GM10266 (cell line): ENCODE measurements around the gene C19orf67.

Source experiments
- DNase-seq: peaks from one replicate; pipeline ENCODE4 v3.0.0; 2012; ENCODE audit errors: extremely low spot score
- TF ChIP-seq, protein P1 (sequence below): IDR thresholded peaks from 2 replicates; pipeline ENCODE4 v1.5.1; 2012; ENCODE audit warnings: mild to moderate bottlenecking, low read depth; ENCODE audit not compliant: control insufficient read depth, insufficient read depth; ENCODE audit errors: missing control alignments

Gene C19orf67

DNA sequence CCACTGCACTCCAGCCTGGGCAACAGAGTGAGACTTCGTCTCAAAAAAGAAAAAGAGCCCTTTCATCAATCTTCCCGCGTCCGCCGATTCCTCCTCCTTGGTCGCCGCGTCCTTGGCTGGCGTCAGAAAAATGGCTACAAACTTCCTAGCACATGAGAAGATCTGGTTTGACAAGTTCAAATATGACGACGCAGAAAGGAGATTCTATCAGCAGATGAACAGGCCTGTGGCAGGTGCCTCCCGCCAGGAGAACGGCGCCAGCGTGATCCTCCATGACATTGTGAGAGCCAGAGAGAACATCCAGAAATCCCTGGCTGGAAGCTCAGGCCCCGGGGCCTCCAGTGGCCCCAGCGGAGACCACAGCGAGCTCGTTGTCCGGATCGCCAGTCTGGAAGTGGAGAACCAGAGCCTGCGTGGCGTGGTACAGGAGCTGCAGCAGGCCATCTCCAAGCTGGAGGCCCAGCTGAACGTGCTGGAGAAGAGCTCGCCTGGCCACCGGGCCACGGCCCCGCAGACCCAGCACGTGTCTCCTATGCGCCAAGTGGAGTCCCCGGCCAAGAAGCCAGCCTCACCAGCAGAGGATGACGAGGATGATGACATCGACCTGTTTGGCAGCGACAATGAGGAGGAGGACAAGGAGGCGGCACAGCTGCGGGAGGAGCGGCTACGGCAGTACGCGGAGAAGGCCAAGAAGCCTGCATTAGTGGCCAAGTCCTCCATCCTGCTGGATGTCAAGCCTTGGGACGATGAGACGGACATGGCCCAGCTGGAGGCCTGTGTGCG is 15.1 kb downstream of the C19orf67 start:
- DNase-seq = no peak
- TF ChIP-seq, protein P1, sequence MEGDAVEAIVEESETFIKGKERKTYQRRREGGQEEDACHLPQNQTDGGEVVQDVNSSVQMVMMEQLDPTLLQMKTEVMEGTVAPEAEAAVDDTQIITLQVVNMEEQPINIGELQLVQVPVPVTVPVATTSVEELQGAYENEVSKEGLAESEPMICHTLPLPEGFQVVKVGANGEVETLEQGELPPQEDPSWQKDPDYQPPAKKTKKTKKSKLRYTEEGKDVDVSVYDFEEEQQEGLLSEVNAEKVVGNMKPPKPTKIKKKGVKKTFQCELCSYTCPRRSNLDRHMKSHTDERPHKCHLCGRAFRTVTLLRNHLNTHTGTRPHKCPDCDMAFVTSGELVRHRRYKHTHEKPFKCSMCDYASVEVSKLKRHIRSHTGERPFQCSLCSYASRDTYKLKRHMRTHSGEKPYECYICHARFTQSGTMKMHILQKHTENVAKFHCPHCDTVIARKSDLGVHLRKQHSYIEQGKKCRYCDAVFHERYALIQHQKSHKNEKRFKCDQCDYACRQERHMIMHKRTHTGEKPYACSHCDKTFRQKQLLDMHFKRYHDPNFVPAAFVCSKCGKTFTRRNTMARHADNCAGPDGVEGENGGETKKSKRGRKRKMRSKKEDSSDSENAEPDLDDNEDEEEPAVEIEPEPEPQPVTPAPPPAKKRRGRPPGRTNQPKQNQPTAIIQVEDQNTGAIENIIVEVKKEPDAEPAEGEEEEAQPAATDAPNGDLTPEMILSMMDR = no peak

DNA sequence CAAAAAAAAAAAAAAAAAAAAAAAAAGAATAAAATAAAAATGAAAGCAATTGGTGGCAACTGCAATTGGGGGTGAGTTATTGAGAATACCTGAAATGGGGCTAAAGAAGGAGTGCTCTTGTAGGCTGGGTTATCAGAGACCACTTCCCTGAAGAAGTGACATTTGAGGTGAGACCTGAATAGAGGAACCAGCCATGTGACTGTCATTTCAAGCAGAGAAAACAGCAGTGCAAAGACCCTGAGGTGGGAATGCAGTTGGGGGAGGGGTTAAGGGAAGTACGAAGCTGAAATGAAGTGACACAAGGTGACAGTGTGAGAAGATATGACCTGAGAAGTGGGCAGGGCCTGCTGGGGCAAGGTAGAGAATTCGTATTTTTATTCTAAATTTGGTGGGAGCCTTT is 19.4 kb downstream of the C19orf67 start:
- TF ChIP-seq, protein P1 = no peak
- DNase-seq = no peak

DNA sequence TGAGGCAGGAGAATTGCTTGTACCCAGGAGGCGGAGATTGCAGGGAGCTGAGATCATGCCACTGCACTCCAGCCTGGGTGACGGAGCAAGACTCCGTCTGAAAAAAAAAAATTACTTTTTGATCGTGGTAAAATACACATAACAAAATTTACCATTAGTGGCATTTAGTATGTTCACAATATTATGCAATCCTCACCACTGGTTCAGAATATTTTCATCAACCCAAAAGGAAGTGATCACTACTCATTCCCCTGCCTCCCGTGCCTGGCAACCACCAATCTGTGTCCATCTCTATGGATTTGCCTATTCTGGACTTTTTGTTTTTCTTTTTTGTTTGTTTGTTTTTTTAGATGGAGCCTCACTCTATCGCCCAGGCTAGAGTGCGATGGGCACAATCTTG is 22.5 kb downstream of the C19orf67 start:
- no peak for DNase-seq
- TF ChIP-seq, protein P1 = no peak

DNA sequence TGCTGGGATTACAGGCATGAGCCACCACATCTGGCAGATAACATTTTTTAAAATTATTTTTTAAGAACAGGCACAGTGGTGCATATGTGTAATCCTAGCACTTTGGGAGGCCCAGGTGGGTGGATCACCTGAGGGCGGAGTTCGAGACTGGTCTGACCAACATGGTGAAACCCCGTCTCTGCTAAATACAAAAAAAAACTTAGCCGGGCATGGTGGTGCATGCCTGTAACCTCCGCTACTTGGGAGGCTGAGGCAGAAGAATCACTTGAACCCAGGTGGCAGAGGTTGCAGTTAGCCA is 23.1 kb downstream of the C19orf67 start:
- TF ChIP-seq, protein P1 = no peak
- DNase-seq = no peak

DNA sequence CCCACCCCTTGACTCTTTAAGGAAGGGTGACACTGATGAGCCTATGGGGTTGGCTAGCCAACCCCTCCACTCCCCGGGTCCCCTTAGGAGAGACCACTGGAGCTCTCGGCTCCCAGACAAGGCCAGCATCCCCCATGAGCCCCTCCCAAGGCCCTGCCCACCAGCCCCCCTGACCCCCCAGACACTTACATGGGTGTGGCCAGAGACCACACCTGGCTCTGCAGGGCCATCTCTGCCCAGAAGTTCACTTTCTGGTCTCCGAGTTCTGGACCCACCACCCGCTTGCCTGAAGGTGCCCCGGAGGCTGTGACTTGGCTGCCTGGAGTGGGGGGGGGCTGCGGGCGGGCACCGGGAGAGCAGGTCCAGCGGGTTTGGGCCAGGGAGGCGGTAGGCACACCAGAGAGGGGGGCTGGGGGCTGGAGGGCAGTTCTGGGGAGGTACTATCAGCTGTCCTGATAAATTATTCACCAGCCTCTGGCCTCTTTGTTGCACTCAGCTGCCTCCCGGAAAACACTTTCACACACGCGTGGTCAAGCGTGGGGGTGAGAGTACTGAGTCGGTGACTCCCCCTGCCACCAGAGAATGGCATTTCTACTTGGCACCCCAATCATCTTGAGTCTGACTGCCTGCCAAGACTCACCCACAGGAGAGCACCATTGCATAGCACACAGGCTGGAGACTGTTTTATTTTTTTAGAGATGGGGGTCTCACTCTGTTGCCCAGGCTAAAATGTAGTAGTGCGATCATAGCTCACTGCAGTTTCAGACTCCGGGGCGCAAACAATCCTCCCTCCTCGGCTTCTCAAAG is 23.6 kb downstream of the C19orf67 start, which contains the start of gene PALM3:
Gene PALM3 (minus strand): TSS at position 326 of the 807 bp plus-strand sequence. CDS start 96 bp downstream, at position 230.
- TF ChIP-seq, protein P1 = no peak
- no peak for DNase-seq

DNA sequence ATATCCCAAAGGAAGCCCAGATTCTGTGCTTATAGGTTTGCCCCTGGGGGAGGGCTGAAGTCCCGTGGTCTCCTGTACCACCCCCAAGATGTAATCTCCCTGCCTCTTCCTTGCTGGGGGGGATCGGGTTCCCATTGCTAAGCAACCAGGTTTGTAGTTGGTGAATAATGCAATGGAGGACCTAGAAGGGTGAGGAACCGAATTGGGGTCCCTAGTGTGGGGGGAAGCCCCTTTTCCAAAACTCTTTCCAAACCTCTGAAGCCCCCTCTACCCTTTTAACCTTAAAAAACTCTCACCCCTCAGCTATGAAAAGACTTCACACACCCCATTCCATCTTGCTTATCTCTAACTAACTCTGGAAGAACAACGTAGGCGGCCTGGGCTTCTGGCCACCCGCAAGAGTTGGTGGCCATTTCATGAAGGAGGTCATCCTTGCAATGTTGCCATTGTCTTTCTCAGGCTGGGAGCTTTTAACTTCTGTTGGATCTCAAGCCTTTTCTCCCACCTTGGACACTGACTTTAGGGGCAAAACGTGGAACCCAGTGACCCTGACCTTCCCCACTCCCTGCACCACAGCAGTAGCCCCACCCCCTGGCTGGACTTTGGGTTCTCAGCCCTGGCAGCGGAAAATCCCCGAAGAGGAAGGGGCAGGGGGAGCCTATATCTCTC is 24.4 kb downstream of the C19orf67 start:
- no peak for DNase-seq
- TF ChIP-seq, protein P1 = no peak
